ENCODE measurements around the gene SMG5.

GRCh38 chr1:156230473-156230837, 52.2 kb downstream of the SMG5 start:
- TF ChIP-seq CTCF (IDR thresholded peaks at IDR 0.05) (no peak), POLR2A (IDR thresholded peaks at IDR 0.05) (no peak), POLR2AphosphoS5 (IDR thresholded peaks at IDR 0.05; ENCODE audit: insufficient read depth in 1 of 2, low read depth in 1 of 2) (no peak)

Data from vagina (tissue), 2 donors.